ENCODE results near the gene DDX1.
A peak's percentile ranks its signal among the peaks of the same experiment; 100 is the strongest.

DDX1 gene

DNA sequence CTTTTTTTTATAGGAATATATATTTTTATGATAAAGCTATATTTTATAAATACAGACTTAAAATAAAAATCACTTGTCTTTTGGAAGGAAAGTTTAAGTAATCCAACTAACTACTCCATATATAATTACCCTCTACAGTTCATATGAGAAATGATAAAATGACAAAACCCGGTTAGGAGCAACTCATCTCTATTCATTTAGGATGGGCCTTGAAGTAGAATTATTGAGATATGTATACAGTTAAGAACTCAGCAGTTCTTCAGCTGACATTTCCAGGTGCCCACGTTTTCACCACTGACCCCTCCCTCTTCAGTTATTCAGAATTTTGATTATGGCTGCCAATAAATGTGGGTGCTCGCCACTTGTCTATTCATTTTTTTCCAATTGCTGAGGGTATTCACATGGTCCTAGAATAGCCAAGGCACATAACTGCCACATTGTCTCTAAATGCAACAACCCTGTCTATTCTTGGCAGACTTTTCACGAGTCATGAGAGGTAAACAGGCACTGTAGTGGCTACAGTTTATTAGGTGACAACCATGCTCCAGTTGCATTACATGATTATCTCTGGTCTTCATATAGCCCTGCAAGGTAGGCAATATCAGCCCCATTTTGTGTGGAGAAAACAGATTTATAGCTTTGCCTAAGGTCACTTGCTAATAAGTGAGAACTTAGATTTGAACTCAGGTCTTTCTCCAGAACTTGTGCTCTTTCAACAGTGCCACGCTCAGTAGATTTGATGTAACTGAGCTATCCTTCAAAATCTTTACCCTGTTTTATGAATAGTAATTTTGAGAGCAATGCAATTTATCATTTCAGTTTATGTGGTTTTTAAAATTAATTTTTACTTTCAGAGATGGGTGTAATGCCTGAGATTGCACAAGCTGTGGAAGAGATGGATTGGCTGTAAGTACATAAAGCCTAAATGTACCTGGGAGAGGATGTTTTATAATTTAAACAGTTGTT, 2.9 kb downstream of the DDX1 start:
- H3K4me3 ChIP-seq (ENCODE audit: low read depth, low read length): no peak overlapping the region
- ChIA-PET POLR2A (no interaction called here), CTCF (interaction anchor here (0.6 kb wide), 3 partner anchors 473 to 975 kb away, joined by 3 to 4 read pairs (median 3); no protein-coding TSS in a partner anchor)
- H3K4me1 ChIP-seq (ENCODE audit: control insufficient read depth, insufficient read depth, low read length): no peaks in the 10 kb centered on the region
- H3K9me3 ChIP-seq (ENCODE audit: control insufficient read depth, insufficient read depth, low read depth, low read length): no peaks in the 10 kb centered on the region
- peaks cover 44 to 50% of the 10 kb centered on the region in 2 experiments for H3K36me3 ChIP-seq (ENCODE audit: control insufficient read depth in 2 of 2, insufficient read depth in 1 of 2, low read length in 2 of 2)
- no peak for TF ChIP-seq ZBTB8A (tag by site-specific recombination; IDR thresholded peaks at IDR 0.05)
- TF ChIP-seq ZBTB44 (tag by site-specific recombination; IDR thresholded peaks at IDR 0.05): peak; percentile 39; the same call in 1 of the 2 replicates
- TF ChIP-seq TRIM28 (IDR thresholded peaks at IDR 0.05; ENCODE audit: borderline replicate concordance, low read length): no peak
- H3K27ac ChIP-seq (ENCODE audit: extremely low read depth, low read depth, low read length): no peak overlapping the region

DNA sequence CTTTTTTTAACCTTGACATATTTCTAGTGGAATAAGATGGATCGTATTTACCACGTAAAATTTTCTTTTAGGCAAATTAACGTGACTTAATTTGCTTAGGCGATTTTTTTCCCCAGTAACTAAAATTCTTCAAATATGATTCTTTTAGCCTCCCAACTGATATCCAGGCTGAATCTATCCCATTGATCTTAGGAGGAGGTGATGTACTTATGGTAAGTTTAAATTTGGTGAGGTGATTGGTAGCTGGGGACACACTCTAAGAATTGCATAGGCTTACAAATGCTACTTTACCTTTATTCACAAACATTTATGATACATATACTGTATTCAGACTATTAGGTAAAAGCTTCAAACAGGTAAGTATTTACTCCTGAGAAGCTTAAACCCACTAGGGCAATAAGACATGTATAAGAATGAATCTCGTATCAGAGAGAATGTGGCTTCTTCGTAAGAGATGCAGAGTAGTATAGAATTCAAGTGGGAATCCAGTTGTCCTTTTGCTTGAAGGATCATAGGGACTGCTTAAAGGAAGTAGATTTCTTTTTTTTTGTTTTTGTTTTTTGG, 3.8 kb downstream of the DDX1 start:
- POLR2A ChIA-PET: no interaction called here
- Histone ChIP-seq H3K4me3 (ENCODE audit: low read depth, low read length) (no peak overlapping the region), H3K27ac (ENCODE audit: extremely low read depth, low read depth, low read length) (no peak overlapping the region), H3K36me3 (ENCODE audit: control insufficient read depth in 2 of 2, insufficient read depth in 1 of 2, low read length in 2 of 2) (peaks cover 53 to 59% of the 10 kb centered on the region in 2 experiments), H3K4me1 (ENCODE audit: control insufficient read depth, insufficient read depth, low read length) (no peaks in the 10 kb centered on the region), H3K9me3 (ENCODE audit: control insufficient read depth, insufficient read depth, low read depth, low read length) (no peaks in the 10 kb centered on the region)
- CTCF ChIA-PET: no interaction called here
- no peak for TF ChIP-seq ZNF658 (tag by site-specific recombination; IDR thresholded peaks at IDR 0.05)
- TF ChIP-seq ZNF223 (tag by site-specific recombination; IDR thresholded peaks at IDR 0.05): no peak

DNA sequence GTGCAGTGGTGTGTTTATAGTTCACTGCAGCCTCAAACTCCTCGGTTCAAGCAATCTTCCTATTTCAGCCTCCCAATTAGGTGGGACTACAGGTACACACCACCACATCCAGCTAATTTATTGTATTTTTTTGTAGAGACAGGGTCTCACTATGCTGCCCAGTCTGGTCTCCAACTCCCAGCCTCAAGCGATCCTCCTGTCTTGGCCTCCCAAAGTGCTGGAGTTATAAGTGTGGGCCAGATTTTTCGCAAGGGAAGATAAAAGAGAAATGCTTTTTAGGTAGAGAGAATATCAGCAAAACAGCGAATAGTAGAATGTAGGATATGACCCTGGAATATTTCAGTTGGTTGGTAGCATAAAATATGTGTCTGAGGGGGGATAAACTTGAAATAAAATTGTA, 4.3 kb downstream of the DDX1 start:
- Histone ChIP-seq H3K36me3 (ENCODE audit: control insufficient read depth in 2 of 2, insufficient read depth in 1 of 2, low read length in 2 of 2) (peaks cover 58 to 64% of the 10 kb centered on the region in 2 experiments), H3K4me1 (ENCODE audit: control insufficient read depth, insufficient read depth, low read length) (no peaks in the 10 kb centered on the region), H3K9me3 (ENCODE audit: control insufficient read depth, insufficient read depth, low read depth, low read length) (no peaks in the 10 kb centered on the region), H3K27ac (ENCODE audit: extremely low read depth, low read depth, low read length) (no peak overlapping the region), H3K4me3 (ENCODE audit: low read depth, low read length) (no peak overlapping the region)
- CTCF ChIA-PET: no interaction called here
- POLR2A ChIA-PET: no interaction called here
- TF ChIP-seq ZNF121 (tag by site-specific recombination; IDR thresholded peaks at IDR 0.05) (peak; percentile 80), ZNF449 (tag by site-specific recombination; IDR thresholded peaks at IDR 0.05) (no peak)

DNA sequence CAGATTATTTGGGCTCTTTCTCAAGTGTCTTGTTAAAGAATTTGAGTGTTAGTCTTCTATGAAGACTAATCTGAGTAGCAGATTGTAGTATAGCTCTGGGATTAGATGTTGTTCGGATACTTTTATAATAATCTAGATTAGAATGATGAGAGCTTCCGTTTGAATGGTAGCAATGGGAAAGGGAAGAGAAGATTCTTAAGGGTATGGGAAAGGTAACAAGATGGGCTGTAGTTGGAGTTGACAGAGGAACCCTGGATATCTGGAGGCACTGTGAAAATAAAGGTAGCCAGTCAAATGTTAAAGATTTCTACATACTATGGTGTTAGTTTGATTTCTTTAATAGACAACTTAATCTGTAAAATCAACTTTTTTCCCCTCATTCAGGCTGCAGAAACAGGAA, 4.7 kb downstream of the DDX1 start:
- Histone ChIP-seq H3K27ac (ENCODE audit: extremely low read depth, low read depth, low read length) (no peak overlapping the region), H3K9me3 (ENCODE audit: control insufficient read depth, insufficient read depth, low read depth, low read length) (no peaks in the 10 kb centered on the region), H3K4me3 (ENCODE audit: low read depth, low read length) (no peak overlapping the region), H3K4me1 (ENCODE audit: control insufficient read depth, insufficient read depth, low read length) (no peaks in the 10 kb centered on the region), H3K36me3 (ENCODE audit: control insufficient read depth in 2 of 2, insufficient read depth in 1 of 2, low read length in 2 of 2) (peaks cover 62 to 68% of the 10 kb centered on the region in 2 experiments)
- ChIA-PET CTCF (no interaction called here), POLR2A (no interaction called here)
- TF ChIP-seq KLF8 (tag by site-specific recombination; IDR thresholded peaks at IDR 0.05): no peak
- TF ChIP-seq ZNF571 (tag by site-specific recombination; IDR thresholded peaks at IDR 0.05): no peak
- TF ChIP-seq, protein P1, sequence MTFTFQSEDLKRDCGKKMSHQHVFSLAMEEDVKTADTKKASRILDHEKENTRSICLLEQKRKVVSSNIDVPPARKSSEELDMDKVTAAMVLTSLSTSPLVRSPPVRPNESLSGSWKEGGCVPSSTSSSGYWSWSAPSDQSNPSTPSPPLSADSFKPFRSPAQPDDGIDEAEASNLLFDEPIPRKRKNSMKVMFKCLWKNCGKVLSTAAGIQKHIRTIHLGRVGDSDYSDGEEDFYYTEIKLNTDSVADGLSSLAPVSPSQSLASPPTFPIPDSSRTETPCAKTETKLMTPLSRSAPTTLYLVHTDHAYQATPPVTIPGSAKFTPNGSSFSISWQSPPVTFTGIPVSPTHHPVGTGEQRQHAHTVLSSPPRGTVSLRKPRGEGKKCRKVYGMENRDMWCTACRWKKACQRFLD (tag by site-specific recombination; IDR thresholded peaks at IDR 0.05): no peak
- TF ChIP-seq, protein P2, sequence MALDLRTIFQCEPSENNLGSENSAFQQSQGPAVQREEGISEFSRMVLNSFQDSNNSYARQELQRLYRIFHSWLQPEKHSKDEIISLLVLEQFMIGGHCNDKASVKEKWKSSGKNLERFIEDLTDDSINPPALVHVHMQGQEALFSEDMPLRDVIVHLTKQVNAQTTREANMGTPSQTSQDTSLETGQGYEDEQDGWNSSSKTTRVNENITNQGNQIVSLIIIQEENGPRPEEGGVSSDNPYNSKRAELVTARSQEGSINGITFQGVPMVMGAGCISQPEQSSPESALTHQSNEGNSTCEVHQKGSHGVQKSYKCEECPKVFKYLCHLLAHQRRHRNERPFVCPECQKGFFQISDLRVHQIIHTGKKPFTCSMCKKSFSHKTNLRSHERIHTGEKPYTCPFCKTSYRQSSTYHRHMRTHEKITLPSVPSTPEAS (tag by site-specific recombination; IDR thresholded peaks at IDR 0.05): no peak
- TF ChIP-seq ZIC2 (tag by site-specific recombination; IDR thresholded peaks at IDR 0.05): no peak
- TF ChIP-seq ZNF660 (tag by site-specific recombination; IDR thresholded peaks at IDR 0.05): no peak
